Measurements from ENCODE around the gene LCE1F. TPM values are rescaled to one million over a fixed set of nuclear protein-coding genes. Genes with fewer than 3 reads are reported as not detected.

The LCE1F gene
- total and polyA plus RNA-seq, 3 donors from 2014 or later: not detected

- Histone ChIP-seq H3K4me3 (no peak overlapping the region), H3K4me1 (no peaks in the 10 kb centered on the region), H3K27me3 (no peaks in the 10 kb centered on the region), H3K36me3 (ENCODE audit: low read depth, missing control alignments) (no peaks in the 10 kb centered on the region), H3K27ac (no peak overlapping the region), H3K9me3 (no peaks in the 10 kb centered on the region)
- intact Hi-C loops (cut with DNase I; ENCODE audit: low total_unique reads): no loop called here
- TF ChIP-seq CTCF (IDR thresholded peaks at IDR 0.05) (no peak), POLR2A (IDR thresholded peaks at IDR 0.05) (no peak)
- no peak for DNase-seq
- 71 to 77% methylated on average over 3 of the region's 3 CpGs for WGBS, 2 donors
Measured at GRCh38 chr1:152761609-152762213, 13.2 kb upstream of the LCE1F start.

- DNase-seq: no peak
- WGBS, 2 donors: 67 to 71% methylated on average over 8 of the region's 8 CpGs
- Histone ChIP-seq H3K4me1 (no peaks in the 10 kb centered on the region), H3K36me3 (ENCODE audit: low read depth, missing control alignments) (no peaks in the 10 kb centered on the region), H3K9me3 (no peaks in the 10 kb centered on the region), H3K27me3 (no peaks in the 10 kb centered on the region), H3K4me3 (no peak overlapping the region), H3K27ac (no peak overlapping the region)
- no peak for TF ChIP-seq CTCF (IDR thresholded peaks at IDR 0.05)
- TF ChIP-seq POLR2A (IDR thresholded peaks at IDR 0.05): no peak
- intact Hi-C loops (cut with DNase I; ENCODE audit: low total_unique reads): no loop called here
Measured at GRCh38 chr1:152768847-152769533, 6.0 kb upstream of the LCE1F start.

GRCh38 chr1:152770411-152770810 lies 4.5 kb upstream of the LCE1F start:
- WGBS, 2 donors: 76 to 78% methylated on average over 1 of the region's 1 CpG

GRCh38 chr1:152776361-152776760 lies 1.4 kb downstream of the LCE1F start:
- Histone ChIP-seq H3K36me3 (ENCODE audit: low read depth, missing control alignments) (no peaks in the 10 kb centered on the region), H3K27ac (no peak overlapping the region), H3K4me1 (no peaks in the 10 kb centered on the region), H3K4me3 (no peak overlapping the region), H3K27me3 (no peaks in the 10 kb centered on the region), H3K9me3 (no peaks in the 10 kb centered on the region)
- intact Hi-C loops (cut with DNase I; ENCODE audit: low total_unique reads): no loop called here
- 74% methylated on average over 2 to 11 of the region's 11 CpGs for WGBS, 2 donors
- TF ChIP-seq CTCF (IDR thresholded peaks at IDR 0.05): no peak
- TF ChIP-seq POLR2A (IDR thresholded peaks at IDR 0.05): no peak
- DNase-seq: no peak

More at GRCh38 chr1:152770411-152770810, 4.5 kb upstream of the LCE1F start:
- DNase-seq: no peak
- H3K27ac ChIP-seq: no peak overlapping the region
- TF ChIP-seq POLR2A (IDR thresholded peaks at IDR 0.05) (no peak), CTCF (IDR thresholded peaks at IDR 0.05) (no peak)
- H3K36me3 ChIP-seq (ENCODE audit: low read depth, missing control alignments): no peaks in the 10 kb centered on the region
- H3K9me3 ChIP-seq: no peaks in the 10 kb centered on the region
- no peaks in the 10 kb centered on the region for H3K4me1 ChIP-seq
- no peak overlapping the region for H3K4me3 ChIP-seq
- H3K27me3 ChIP-seq: no peaks in the 10 kb centered on the region
- intact Hi-C loops (cut with DNase I; ENCODE audit: low total_unique reads): no loop called here

Measured in testis (tissue), 3 donors.